HCT116 (cell line): ENCODE measurements around the gene CAPN9. TPM values are rescaled to one million over a fixed set of nuclear protein-coding genes. Genes with fewer than 3 reads are reported as not detected.

ENCODE experiments used
- ATAC-seq: fragments of 200-7000 bp; cut with Tn5 transposase; 2 replicates; pipeline ENCODE4 v1.9.1; 2020; ENCODE audit warnings: mild to moderate bottlenecking, moderate library complexity
- BruUV-seq: library from RNA; stranded (reverse); fragments of 400-500 nt; replicated peaks from 2 replicates; lab custom pipeline; 2021; lab: Mats Ljungman, UMichigan
- CTCF ChIA-PET: fragments of 300-600 bp; sonication (Branson Sonifier 250); formaldehyde crosslinking; loops from one replicate; lab custom pipeline; 2021; ENCODE audit warnings: antibody characterized with exemption; lab: Charles Lee
- POLR2A ChIA-PET: fragments of 300-600, 350-600 bp; sonication (Branson Sonifier 250); formaldehyde crosslinking; loops from one replicate; lab custom pipeline; 2021; ENCODE audit warnings: antibody characterized with exemption; lab: Charles Lee
- RAD21 ChIA-PET, 2 experiments: fragments of 300-600 bp; sonication (Branson Sonifier 250); formaldehyde crosslinking; loops; one replicate each; lab custom pipeline; 2023; ENCODE audit warnings: low total read pairs in 2 of 2; ENCODE audit not compliant: uncharacterized antibody in 2 of 2, unreplicated experiment in 2 of 2, low non-redundant PET in 1 of 2; lab: Charles Lee
- DNase-seq: peaks from one replicate; pipeline ENCODE4 v3.0.0-alpha.2; 2010; ENCODE audit warnings: low read depth, low spot score
- H2AFZ ChIP-seq: fragments of 200-600 bp; shearing (Covaris generic), sonication (generic); 2 replicates; pipeline ENCODE4 v1.6.1; 2017; ENCODE audit warnings: low read depth, mixed run types, mixed read lengths, antibody characterized with exemption, low read length; ENCODE audit not compliant: poor library complexity, severe bottlenecking
- H3K27ac ChIP-seq: 2 replicates; pipeline ENCODE4 v1.5.1; 2012; ENCODE audit warnings: low read depth, low read length
- H3K27me3 ChIP-seq: fragments of 200-600 bp; sonication (generic); 2 replicates; pipeline ENCODE4 v1.6.1; 2016; ENCODE audit warnings: mixed run types, low read length, mixed read lengths; ENCODE audit not compliant: insufficient read depth
- H3K36me3 ChIP-seq, 2 experiments: fragments of 200-500 bp in 1 of 2; fragments of 200-600 bp in 1 of 2; sonication (Bioruptor generic) in 1 of 2; sonication (generic) in 1 of 2; 2 replicates each; pipeline versions ENCODE4 v1.5.1 to v1.6.1; 2014 to 2016; ENCODE audit warnings: low read length in 2 of 2, inconsistent platforms in 1 of 2, mixed read lengths in 1 of 2, mixed run types in 1 of 2; ENCODE audit not compliant: insufficient read depth in 2 of 2, control insufficient read depth in 1 of 2
- H3K4me1 ChIP-seq, 2 experiments: fragments of 200-600 bp in 1 of 2; sonication (generic) in 1 of 2; 2 replicates each; pipeline versions ENCODE4 v1.5.1 to v1.6.1; 2012 to 2017; ENCODE audit warnings: low read length in 2 of 2, inconsistent platforms in 1 of 2, mild to moderate bottlenecking in 1 of 2, mixed read lengths in 1 of 2, mixed run types in 1 of 2, moderate library complexity in 1 of 2; ENCODE audit not compliant: insufficient read depth in 2 of 2, control insufficient read depth in 1 of 2
- H3K4me2 ChIP-seq: fragments of 200-600 bp; sonication (generic); 2 replicates; pipeline ENCODE4 v1.6.1; 2017; ENCODE audit warnings: mixed run types, low read length, mixed read lengths
- H3K4me3 ChIP-seq, 2 experiments: fragments of 200-600 bp in 1 of 2; sonication (generic) in 1 of 2; replicated peaks in 1 of 2; 2 replicates each; pipeline ENCODE4 v1.5.1; 2011 to 2016; ENCODE audit warnings: low read length in 2 of 2, control low read depth in 1 of 2, low read depth in 1 of 2, mild to moderate bottlenecking in 1 of 2, mixed read lengths in 1 of 2, mixed run types in 1 of 2
- H3K79me2 ChIP-seq: fragments of 200-600 bp; sonication (generic); 2 replicates; pipeline ENCODE4 v1.6.1; 2017; ENCODE audit warnings: mild to moderate bottlenecking, mixed run types, low read length, moderate library complexity, mixed read lengths; ENCODE audit not compliant: insufficient read depth
- H3K9ac ChIP-seq: fragments of 200-600 bp; sonication (generic); 2 replicates; pipeline ENCODE4 v1.6.1; 2016; ENCODE audit warnings: low read length, mixed read lengths
- H3K9me2 ChIP-seq: fragments of 200-600 bp; sonication (generic), shearing (Covaris generic); 2 replicates; pipeline ENCODE4 v1.6.1; 2017; ENCODE audit warnings: mixed run types, mild to moderate bottlenecking, moderate library complexity; ENCODE audit not compliant: insufficient read depth
- H3K9me3 ChIP-seq, 2 experiments: fragments of 200-500 bp in 1 of 2; fragments of 200-600 bp in 1 of 2; sonication (Bioruptor generic) in 1 of 2; sonication (generic) in 1 of 2; 2 replicates each; pipeline ENCODE4 v1.6.1; 2014 to 2017; ENCODE audit warnings: low read length in 2 of 2, mixed read lengths in 2 of 2, inconsistent platforms in 1 of 2, low read depth in 1 of 2, mild to moderate bottlenecking in 1 of 2, mixed run types in 1 of 2, moderate library complexity in 1 of 2; ENCODE audit not compliant: control insufficient read depth in 1 of 2, insufficient read depth in 1 of 2
- H4K20me1 ChIP-seq: fragments of 200-600 bp; sonication (generic), shearing (Covaris generic); 2 replicates; pipeline ENCODE4 v1.6.1; 2017; ENCODE audit warnings: mixed run types, mild to moderate bottlenecking, moderate library complexity; ENCODE audit not compliant: insufficient read depth
- EZH2phosphoT487 ChIP-seq: fragments of 200-600 bp; IDR thresholded peaks from 2 replicates; pipeline ENCODE4 v1.6.1; 2018; ENCODE audit warnings: antibody characterized with exemption, borderline replicate concordance
- POLR2AphosphoS5 ChIP-seq: IDR thresholded peaks from 2 replicates; pipeline ENCODE4 v1.6.1; 2011; ENCODE audit warnings: mild to moderate bottlenecking, low read depth, low read length, moderate library complexity
- YY1 ChIP-seq: IDR thresholded peaks from 2 replicates; pipeline ENCODE4 v1.6.1; 2011; ENCODE audit warnings: low read length, low read depth, moderate library complexity, mild to moderate bottlenecking; ENCODE audit not compliant: insufficient replicate concordance; ENCODE audit errors: extremely low read depth
- ZFX ChIP-seq: fragments of 450-650 bp; IDR thresholded peaks from 2 replicates; pipeline ENCODE4 v1.6.1; 2017
- intact Hi-C: fragments of 100-400 bp; cut with micrococcal nuclease; formaldehyde crosslinking; loops from 2 replicates; pipeline ENCODE4 v1.10.0; 2022
- total RNA-seq: library from RNA; stranded (reverse); gene quantifications from one replicate; pipeline ENCODE4 v1.2.1, GENCODE V29; 2021; ENCODE audit not compliant: unreplicated experiment

Gene CAPN9
- total RNA-seq, 1 experiment from 2014 or later: not detected

- no peaks in the 10 kb centered on the region for H4K20me1 ChIP-seq
- no peak for ATAC-seq
- no peaks in the 10 kb centered on the region for H3K79me2 ChIP-seq
- peaks cover 3 to 13% of the 10 kb centered on the region in 2 experiments; a peak in 3 of 4 replicates for H3K4me1 ChIP-seq
- no peaks in the 10 kb centered on the region for H3K9me3 ChIP-seq
- no peak overlapping the region for H3K4me2 ChIP-seq
- no peak overlapping the region for H3K27ac ChIP-seq
- H3K9me2 ChIP-seq: no peaks in the 10 kb centered on the region
- ChIA-PET POLR2A (no interaction called here), RAD21 (no interaction called here), CTCF (no interaction called here)
- no TSS peak for BruUV-seq
- no peak overlapping the region for H3K9ac ChIP-seq
- intact Hi-C loops: no loop called here
- no peaks in the 10 kb centered on the region for H3K36me3 ChIP-seq
- DNase-seq: no peak
- TF ChIP-seq YY1 (no peak), EZH2phosphoT487 (no peak)
- no peak overlapping the region for H2AFZ ChIP-seq
- H3K4me3 ChIP-seq: no peak overlapping the region
- no peaks in the 10 kb centered on the region for H3K27me3 ChIP-seq
Measured at GRCh38 chr1:230753191-230753585, 6.0 kb downstream of the CAPN9 start.

- H3K4me1 ChIP-seq: peaks cover 3 to 13% of the 10 kb centered on the region in 2 experiments; a peak in 3 of 4 replicates
Measured at GRCh38 chr1:230753586-230754251, 6.5 kb downstream of the CAPN9 start.

More at GRCh38 chr1:230753586-230754251, 6.5 kb downstream of the CAPN9 start:
- BruUV-seq: no TSS peak
- H3K9me3 ChIP-seq: no peaks in the 10 kb centered on the region
- H2AFZ ChIP-seq: no peak overlapping the region
- H3K79me2 ChIP-seq: no peaks in the 10 kb centered on the region
- TF ChIP-seq ZFX (no peak), POLR2AphosphoS5 (no peak)
- TF ChIP-seq, all 23 proteins: peak for 0
- intact Hi-C loops: no loop called here
- ChIA-PET RAD21 (no interaction called here), CTCF (no interaction called here), POLR2A (no interaction called here)
- Histone ChIP-seq H3K36me3 (no peaks in the 10 kb centered on the region), H3K27me3 (no peaks in the 10 kb centered on the region), H3K4me3 (no peak overlapping the region), H3K27ac (no peak overlapping the region), H3K9me2 (no peaks in the 10 kb centered on the region), H4K20me1 (no peaks in the 10 kb centered on the region), H3K4me2 (peak overlapping the region; percentile 42), H3K9ac (no peak overlapping the region)
- peak; percentile 3 for DNase-seq
- peak; percentile 85 for ATAC-seq
